Measurements from ENCODE around the gene SLC9A5.

The SLC9A5 gene

GRCh38 chr16:67235816-67236562 is 12.8 kb upstream of the SLC9A5 start:
- TF ChIP-seq CTCF (IDR thresholded peaks at IDR 0.05; ENCODE audit: unreplicated experiment in 3 of 3) = no peak
- Mint-ChIP-seq H3K27me3 (ENCODE audit: low read depth) (no peaks in the 10 kb centered on the region), H3K9me3 (no peaks in the 10 kb centered on the region), H3K4me3 (no peak overlapping the region), H3K36me3 (ENCODE audit: low read depth) (peaks cover 17% of the 10 kb centered on the region), H3K27ac (no peak overlapping the region), H3K4me1 (no peaks in the 10 kb centered on the region)

GRCh38 chr16:67236563-67237395 is 12.0 kb upstream of the SLC9A5 start:
- Mint-ChIP-seq H3K4me1 (no peaks in the 10 kb centered on the region), H3K27ac (no peak overlapping the region), H3K9me3 (no peaks in the 10 kb centered on the region), H3K36me3 (ENCODE audit: low read depth) (peaks cover 17% of the 10 kb centered on the region), H3K27me3 (ENCODE audit: low read depth) (no peaks in the 10 kb centered on the region), H3K4me3 (no peak overlapping the region)
- no peak for TF ChIP-seq CTCF (IDR thresholded peaks at IDR 0.05; ENCODE audit: unreplicated experiment in 3 of 3)

- TF ChIP-seq CTCF (IDR thresholded peaks at IDR 0.05; ENCODE audit: unreplicated experiment in 3 of 3) = no peak
- no peak overlapping the region for H3K27ac Mint-ChIP-seq
- H3K27me3 Mint-ChIP-seq (ENCODE audit: low read depth) = no peaks in the 10 kb centered on the region
- no peaks in the 10 kb centered on the region for H3K4me1 Mint-ChIP-seq
- H3K4me3 Mint-ChIP-seq = no peak overlapping the region
- H3K36me3 Mint-ChIP-seq (ENCODE audit: low read depth) = peaks cover 17% of the 10 kb centered on the region
- no peaks in the 10 kb centered on the region for H3K9me3 Mint-ChIP-seq
These were observed 11.1 kb upstream of the SLC9A5 start for GRCh38 chr16:67237396-67238277.

- Mint-ChIP-seq H3K4me1 (no peaks in the 10 kb centered on the region), H3K27me3 (ENCODE audit: low read depth) (no peaks in the 10 kb centered on the region), H3K27ac (no peak overlapping the region), H3K36me3 (ENCODE audit: low read depth) (peaks cover 16% of the 10 kb centered on the region), H3K9me3 (no peaks in the 10 kb centered on the region), H3K4me3 (no peak overlapping the region)
- no peak for TF ChIP-seq CTCF (IDR thresholded peaks at IDR 0.05; ENCODE audit: unreplicated experiment in 3 of 3)
These were observed 10.6 kb upstream of the SLC9A5 start for GRCh38 chr16:67238278-67238575.

- H3K36me3 Mint-ChIP-seq (ENCODE audit: low read depth) = peaks cover 12% of the 10 kb centered on the region
- no peak overlapping the region for H3K27ac Mint-ChIP-seq
- no peak for TF ChIP-seq CTCF (IDR thresholded peaks at IDR 0.05; ENCODE audit: unreplicated experiment in 3 of 3)
- no peaks in the 10 kb centered on the region for H3K27me3 Mint-ChIP-seq (ENCODE audit: low read depth)
- H3K4me1 Mint-ChIP-seq = no peaks in the 10 kb centered on the region
- H3K9me3 Mint-ChIP-seq = no peaks in the 10 kb centered on the region
- H3K4me3 Mint-ChIP-seq = no peak overlapping the region
These were observed 9.8 kb upstream of the SLC9A5 start for GRCh38 chr16:67238806-67239470.

Data from nephron (organoid).